HK-2 (cell line): Measurements from ENCODE around the gene NEGR1.

Source experiments
- DNase-seq: peaks from one replicate; pipeline ENCODE4 v3.0.0-alpha.2; 2018; ENCODE audit not compliant: unreplicated experiment

Gene NEGR1

GRCh38 chr1:71853360-71853759 is 429.0 kb downstream of the NEGR1 start:
- DNase-seq = no peak

GRCh38 chr1:71850936-71851335 is 431.4 kb downstream of the NEGR1 start:
- no peak for DNase-seq

- no peak for DNase-seq
Observed at GRCh38 chr1:71850515-71850914, 431.8 kb downstream of the NEGR1 start.

DNA sequence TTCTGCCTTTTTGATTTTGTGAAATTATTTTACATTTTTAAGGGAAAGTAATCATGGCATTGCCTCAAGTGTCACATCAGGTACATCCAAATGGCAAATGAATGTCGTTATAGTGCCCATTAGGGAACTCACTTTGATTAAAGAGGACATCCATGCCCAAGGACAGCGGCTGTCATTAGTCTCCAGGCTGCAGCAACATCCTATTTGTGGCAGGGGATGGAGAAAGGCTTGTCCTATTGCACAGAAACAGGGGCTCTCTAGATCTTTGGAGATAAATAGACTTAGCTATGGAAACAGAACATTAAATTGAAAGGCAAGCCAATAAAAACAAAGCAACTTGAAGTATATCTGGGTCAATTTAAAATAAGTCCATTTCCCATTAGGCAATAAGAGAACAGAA is 439.3 kb downstream of the NEGR1 start:
- no peak for DNase-seq

- no peak for DNase-seq
Observed at GRCh38 chr1:71839876-71840275, 442.5 kb downstream of the NEGR1 start.

DNA sequence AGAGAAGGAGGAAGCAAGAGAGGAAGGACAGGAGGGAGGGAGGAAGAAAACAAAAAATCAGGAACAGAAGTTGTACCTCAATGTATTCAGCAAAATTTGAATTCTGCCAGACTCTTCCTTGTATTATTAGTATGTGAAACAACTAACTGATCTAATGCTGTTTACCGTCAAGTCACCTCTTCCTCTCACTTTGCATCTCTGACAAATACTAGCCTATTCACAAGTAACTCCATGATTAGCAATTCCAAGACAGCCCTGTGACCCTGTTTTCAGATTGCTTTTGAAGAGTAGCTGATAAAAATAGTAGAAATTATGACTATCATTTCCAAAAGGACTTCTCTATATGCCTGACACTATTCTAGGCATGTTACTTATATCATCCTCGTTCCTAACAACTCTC is 445.4 kb downstream of the NEGR1 start:
- no peak for DNase-seq

GRCh38 chr1:71835442-71835813 is 446.9 kb downstream of the NEGR1 start:
- no peak for DNase-seq

DNA sequence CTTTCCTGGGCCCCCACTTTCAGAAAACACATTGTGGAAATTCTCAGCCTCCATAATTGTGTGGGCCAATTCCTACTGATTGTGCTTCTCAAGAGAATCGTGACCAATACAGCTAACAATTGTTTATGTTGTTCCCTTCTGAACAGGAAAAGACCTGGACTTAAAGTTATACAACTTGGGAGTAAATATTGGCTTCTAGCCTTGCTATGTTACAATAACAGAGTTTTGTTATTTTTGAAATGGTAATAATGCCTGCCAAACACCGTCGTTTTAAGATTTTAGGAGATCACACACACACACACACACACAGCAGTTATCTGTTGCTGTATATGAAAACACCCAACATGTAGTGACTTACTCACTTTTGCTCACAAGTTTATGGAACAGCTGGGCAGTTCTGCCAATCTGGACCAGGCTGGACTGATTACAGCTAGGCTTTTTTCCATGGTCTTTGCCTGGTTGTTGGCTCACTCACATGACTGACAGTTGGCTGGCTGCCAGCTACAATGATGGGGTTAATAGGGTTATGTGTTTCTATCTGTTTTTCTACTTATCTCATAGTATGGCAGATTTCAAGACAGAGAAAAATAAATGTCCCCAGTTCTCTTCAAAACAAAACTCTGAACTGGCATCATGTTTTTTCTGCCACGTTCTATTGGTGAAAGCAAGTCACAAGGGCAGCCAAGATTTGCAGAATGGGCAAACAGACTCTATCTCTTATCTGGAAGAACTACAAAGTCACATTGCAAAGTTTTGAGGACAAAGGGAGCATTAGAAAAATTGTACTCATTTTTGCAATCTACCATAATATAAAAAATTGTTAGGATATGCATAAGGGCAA is 447.5 kb downstream of the NEGR1 start:
- DNase-seq = no peak

DNA sequence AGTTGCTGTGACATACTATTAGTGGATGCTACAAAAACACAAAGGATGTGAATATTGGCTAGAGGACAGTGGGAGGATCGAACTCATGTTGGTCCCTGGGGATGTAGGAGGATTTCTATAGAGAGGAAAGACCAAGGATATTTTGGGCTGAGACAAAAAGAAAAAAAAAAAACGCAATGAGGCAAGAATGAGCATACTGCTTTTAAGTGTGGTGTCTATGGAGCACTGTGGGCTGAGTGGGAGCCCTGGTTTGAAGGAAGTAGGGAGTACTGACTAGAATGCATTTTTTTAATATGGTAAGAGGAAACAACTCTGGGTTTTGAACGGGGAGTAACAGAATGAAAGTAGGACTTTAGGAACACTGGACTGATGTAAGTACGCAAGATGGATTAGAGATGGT is 450.7 kb downstream of the NEGR1 start:
- no peak for DNase-seq

DNA sequence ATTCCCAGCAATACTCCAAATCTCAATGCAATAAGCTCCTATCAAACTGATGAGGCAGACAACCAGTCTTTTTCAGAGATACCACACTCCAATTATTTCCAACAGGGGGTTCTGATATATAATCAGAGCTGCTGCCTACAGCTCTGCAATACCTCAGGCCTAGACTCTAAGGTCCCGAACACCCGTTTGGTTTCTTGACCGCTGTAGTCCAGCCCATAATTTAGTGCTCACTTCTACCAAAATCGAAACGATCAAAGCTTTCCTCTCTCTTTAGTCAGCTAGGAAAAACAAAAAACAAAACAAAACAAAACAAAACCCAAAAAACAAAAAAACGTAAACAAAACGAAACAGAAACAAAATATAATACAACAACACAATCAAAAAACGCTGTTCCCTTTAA is 453.0 kb downstream of the NEGR1 start:
- DNase-seq = no peak

DNA sequence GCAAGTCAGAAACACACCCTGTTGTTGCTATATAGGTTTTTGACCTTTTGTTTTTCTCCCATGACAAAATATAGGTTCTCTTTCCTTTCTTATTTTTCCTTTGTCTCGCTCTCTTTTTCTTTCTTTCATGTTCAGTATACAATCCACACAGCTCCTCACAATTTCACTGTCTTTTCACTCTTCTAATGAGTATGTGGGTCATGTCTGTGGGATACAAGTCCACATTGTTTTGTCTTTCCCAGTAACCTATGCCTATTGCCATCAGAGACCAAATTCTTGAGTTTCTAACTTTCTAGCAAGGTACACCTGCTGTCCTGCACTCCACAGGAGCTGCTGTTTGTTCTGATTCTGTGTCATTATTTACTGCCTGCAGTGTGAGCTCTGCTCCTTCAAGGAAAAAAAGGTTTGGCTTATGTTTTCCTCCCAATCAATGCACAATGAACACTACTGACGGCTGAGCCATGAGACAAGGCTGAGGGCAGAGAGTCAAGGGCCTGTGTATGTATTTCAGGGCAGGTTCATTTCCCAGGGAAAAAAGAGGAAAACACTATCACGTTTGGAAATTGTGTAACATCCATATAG is 453.8 kb downstream of the NEGR1 start:
- DNase-seq = no peak

DNA sequence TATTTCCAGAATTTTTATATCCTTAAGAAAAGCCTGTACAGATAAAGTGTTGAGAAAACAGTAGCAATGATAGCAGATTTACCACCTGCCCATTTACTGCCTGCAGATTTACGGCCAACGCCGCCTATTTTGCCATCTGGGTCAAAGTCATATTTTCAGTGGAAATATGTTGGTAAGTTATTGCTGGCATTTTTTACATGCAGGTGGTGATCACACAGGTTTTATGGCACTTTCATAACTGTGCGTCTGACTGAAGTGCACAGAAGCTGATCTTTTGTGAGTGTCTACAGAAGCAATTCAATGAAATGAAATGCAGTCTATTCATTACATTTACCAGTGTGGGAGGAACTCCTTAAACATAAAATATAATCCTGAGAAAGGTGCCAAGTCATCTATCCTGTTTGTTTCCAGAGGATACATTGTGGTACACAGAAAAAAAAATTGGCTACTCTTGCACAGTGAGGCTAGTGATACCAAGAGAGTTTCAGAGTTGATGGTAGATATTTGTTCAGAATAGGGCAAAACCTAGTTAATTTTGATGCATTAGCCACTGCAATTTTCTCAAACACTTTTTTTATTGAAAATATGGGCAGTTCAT is 458.5 kb downstream of the NEGR1 start:
- no peak for DNase-seq

DNA sequence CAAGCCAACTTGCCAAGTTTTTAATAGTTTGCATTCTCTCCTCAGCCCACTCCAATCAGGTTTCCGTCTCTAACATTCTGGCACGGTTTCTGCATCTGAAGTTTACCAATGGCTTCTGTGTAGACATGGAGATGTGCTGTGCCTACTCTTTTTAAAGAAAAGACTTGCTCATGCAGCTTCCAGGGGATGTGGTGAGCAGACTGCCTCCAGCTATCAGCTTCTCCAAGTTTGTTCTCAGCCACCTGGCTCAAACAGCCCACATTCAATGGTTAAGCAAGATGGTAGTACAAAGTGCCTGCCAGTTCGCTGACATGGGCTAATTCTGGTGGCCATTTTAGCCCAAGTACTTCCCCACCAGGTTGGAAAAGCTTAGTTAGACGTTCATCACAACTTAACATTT is 465.3 kb downstream of the NEGR1 start:
- DNase-seq = no peak

GRCh38 chr1:71809085-71809484 is 473.3 kb downstream of the NEGR1 start:
- no peak for DNase-seq

- no peak for DNase-seq
Observed at GRCh38 chr1:71804140-71804539, 478.2 kb downstream of the NEGR1 start.

GRCh38 chr1:71796006-71796405 is 486.3 kb downstream of the NEGR1 start:
- DNase-seq = no peak

DNA sequence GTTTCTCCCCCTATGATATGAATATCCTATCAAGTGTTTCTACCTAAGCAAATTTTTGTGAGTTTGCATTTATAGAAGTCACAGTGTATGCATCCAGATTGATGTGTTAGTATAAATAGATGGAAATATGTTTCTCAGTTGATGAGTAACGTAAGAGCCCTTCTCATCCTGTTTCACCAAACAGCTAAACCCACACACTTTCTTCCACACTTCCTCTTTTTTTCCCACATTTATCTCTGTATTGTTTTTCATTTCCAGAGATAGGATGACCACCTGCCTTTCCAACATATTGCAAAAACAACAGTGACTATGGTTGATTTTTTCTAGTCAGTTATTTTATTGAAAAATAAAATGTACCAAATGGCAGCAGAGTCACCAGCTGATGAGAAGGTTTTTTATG is 490.1 kb downstream of the NEGR1 start:
- no peak for DNase-seq

DNA sequence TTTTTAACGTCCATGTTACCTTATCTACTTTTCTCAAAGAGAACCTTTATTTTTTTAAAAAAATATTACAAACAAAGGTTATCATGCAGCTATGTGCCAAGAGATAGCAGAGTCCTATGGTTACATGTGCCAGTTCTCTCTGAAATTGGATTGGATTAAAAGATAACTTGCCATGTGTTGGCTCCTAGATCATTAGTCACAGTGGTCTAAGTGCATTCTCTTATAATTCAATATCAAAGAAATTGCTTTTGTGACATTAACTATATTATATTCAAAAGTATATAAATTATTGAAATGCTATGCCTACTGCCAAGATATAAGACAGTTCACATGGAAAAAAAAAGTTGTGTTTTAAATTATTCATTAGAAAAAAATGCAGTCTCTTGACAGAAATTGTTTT is 494.2 kb downstream of the NEGR1 start:
- DNase-seq = no peak

- DNase-seq = no peak
Observed at GRCh38 chr1:71787699-71788098, 494.6 kb downstream of the NEGR1 start.

DNA sequence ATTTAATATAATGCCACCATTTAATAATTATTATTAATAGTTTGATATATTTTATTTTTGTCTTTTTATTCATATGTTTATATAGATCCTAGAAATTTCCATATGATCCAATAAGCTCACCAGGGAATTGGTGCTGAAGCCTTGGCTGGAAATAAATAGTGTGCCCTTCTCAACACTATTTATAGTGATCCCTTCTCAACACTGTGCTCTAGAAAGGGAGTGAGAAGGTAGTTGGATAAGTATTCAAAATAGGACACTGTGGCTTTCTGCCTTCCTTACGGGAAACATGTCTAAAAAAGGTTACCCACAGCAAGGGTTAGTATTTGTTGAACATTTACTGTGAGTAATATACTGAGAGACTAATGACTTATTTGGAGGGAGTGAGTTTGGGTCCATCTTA is 496.1 kb downstream of the NEGR1 start:
- no peak for DNase-seq

DNA sequence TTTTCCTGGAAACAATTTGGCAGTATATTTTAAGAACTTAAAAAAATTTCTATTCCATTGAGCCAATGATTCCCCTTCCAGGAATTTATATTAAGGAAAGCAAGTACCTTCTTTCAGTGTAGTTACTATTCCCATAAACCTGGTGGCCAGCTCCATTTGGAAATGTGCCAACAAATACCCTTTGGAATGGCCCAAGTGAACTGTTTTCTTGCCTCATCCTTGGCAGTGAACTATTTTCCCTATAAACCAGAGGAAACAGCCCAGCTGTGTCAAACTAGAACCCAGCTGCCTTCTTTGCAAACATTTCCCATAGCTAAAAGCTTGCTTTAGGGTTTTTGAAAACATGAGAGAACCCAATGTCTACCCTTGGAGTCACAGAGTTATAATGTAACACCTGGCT is 496.9 kb downstream of the NEGR1 start:
- no peak for DNase-seq

GRCh38 chr1:71785000-71785399 is 497.3 kb downstream of the NEGR1 start:
- no peak for DNase-seq

GRCh38 chr1:71784241-71784640 is 498.1 kb downstream of the NEGR1 start:
- no peak for DNase-seq
